Esophagus muscularis mucosa (tissue), 4 donors: ENCODE measurements around the gene SLC25A11. TPM values are rescaled to one million over a fixed set of nuclear protein-coding genes. Genes with fewer than 3 reads are reported as not detected.

Experiments used
- DNase-seq: peaks from one replicate; pipeline ENCODE4 v3.0.0-alpha.2; 2017; ENCODE audit errors: extremely low spot score
- H3K27ac ChIP-seq, 4 donors: fragments of 200-600 bp; sonication (generic); replicated peaks in 1 of 4; 1 replicate in 3 of 4; 2 replicates in 1 of 4; pipeline ENCODE4 v1.5.1; 2016 to 2019; ENCODE audit warnings: mild to moderate bottlenecking in 1 of 4
- H3K27me3 ChIP-seq, 4 donors: fragments of 200-600 bp; sonication (generic); one replicate each; pipeline versions ENCODE4 v1.5.1 to v1.6.0; 2016 to 2019
- H3K36me3 ChIP-seq, 4 donors: fragments of 200-600 bp; sonication (generic); one replicate each; pipeline ENCODE4 v1.5.1; 2016 to 2019
- H3K4me1 ChIP-seq, 4 donors: fragments of 200-600 bp; sonication (generic); one replicate each; pipeline ENCODE4 v1.5.1; 2016 to 2019
- H3K4me3 ChIP-seq, 4 donors: fragments of 200-600 bp; sonication (generic); 1 replicate in 2 of 4; 2 replicates in 2 of 4; pipeline ENCODE4 v1.5.1; 2016 to 2019; ENCODE audit warnings: mild to moderate bottlenecking in 4 of 4, moderate library complexity in 1 of 4
- H3K9me3 ChIP-seq, 4 donors: fragments of 200-600 bp; sonication (generic); 1 replicate in 3 of 4; 2 replicates in 1 of 4; pipeline ENCODE4 v1.5.1; 2016 to 2019
- EP300 ChIP-seq: sonication (generic); formaldehyde crosslinking; IDR thresholded peaks from one replicate; pipeline ENCODE4 v1.6.1; 2017; ENCODE audit warnings: antibody characterized with exemption
- POLR2A ChIP-seq: fragments of 450-650 bp; IDR thresholded peaks from one replicate; pipeline ENCODE4 v1.6.1; 2017; ENCODE audit warnings: antibody characterized with exemption, moderate library complexity, mild to moderate bottlenecking, low read depth
- POLR2AphosphoS5 ChIP-seq, 2 donors: sonication (generic); formaldehyde crosslinking; IDR thresholded peaks; one replicate each; pipeline ENCODE4 v1.6.1; 2017; ENCODE audit warnings: antibody characterized with exemption in 2 of 2
- WGBS: methylation state at CpG from one replicate; pipeline ENCODE4 v1.1.5; 2018; 5-methylcytosine and 5-hydroxymethylcytosine counted together
- intact Hi-C: fragments of 100-400 bp; cut with DNase I; formaldehyde crosslinking; loops from one replicate; pipeline ENCODE4 v1.15.1; 2023
- total RNA-seq, 4 donors: library from RNA; depleted of rRNA; stranded (reverse); fragments of >200 nt; gene quantifications; one replicate each; pipeline versions ENCODE4 v1.1.0 to v1.2.1, GENCODE V29; 2016
- TF ChIP-seq, protein P1 (sequence below), 3 experiments: fragments of 200-600 bp in 2 of 3; fragments of 450-650 bp in 1 of 3; sonication (generic) in 2 of 3; IDR thresholded peaks; one replicate each; pipeline ENCODE4 v1.5.1; 2017 to 2019; ENCODE audit warnings: antibody characterized with exemption in 3 of 3, mild to moderate bottlenecking in 2 of 3, moderate library complexity in 1 of 3

The SLC25A11 gene
- total RNA-seq, 4 donors from 2014 or later, result 38.8 to 73.4 (median 55.5) TPM

DNA sequence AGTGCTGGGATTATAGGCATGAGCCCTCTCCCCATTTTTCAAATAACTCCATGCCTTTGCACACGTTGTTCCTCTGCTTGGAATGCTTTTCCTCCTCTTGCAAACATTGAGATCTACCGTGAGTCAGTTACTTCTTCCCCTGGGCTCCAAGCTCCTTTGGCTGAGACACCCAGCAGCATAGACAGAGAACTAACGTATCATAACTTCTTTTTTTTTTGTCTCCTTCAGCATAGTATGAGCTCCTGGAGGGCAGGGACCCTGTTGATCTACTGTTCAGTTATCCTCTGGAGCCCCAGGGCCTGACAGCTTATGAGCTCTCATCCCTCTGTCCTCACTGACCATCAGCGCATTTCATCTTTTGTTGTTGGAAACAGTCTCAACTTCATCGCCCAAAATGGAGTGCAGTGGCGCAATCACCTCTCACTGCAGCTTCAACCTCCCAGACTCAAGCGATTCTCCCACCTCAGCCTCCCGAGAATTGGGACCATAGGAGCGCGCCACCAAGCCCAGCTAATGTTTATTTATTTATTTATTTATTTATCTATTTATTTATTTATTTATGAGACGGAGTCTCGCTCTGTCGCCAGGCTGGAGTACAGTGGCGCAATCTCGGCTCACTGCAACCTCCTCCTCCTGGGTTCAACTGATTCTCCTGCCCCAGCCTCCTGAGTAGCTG lies 25.6 kb upstream of the SLC25A11 start:
- DNase-seq, result no peak
- TF ChIP-seq POLR2AphosphoS5 (IDR thresholded peaks at IDR 0.05) (no peak), EP300 (no peak), POLR2A (no peak)
- TF ChIP-seq, protein P1, sequence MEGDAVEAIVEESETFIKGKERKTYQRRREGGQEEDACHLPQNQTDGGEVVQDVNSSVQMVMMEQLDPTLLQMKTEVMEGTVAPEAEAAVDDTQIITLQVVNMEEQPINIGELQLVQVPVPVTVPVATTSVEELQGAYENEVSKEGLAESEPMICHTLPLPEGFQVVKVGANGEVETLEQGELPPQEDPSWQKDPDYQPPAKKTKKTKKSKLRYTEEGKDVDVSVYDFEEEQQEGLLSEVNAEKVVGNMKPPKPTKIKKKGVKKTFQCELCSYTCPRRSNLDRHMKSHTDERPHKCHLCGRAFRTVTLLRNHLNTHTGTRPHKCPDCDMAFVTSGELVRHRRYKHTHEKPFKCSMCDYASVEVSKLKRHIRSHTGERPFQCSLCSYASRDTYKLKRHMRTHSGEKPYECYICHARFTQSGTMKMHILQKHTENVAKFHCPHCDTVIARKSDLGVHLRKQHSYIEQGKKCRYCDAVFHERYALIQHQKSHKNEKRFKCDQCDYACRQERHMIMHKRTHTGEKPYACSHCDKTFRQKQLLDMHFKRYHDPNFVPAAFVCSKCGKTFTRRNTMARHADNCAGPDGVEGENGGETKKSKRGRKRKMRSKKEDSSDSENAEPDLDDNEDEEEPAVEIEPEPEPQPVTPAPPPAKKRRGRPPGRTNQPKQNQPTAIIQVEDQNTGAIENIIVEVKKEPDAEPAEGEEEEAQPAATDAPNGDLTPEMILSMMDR (IDR thresholded peaks at IDR 0.05), result no peak
- H3K36me3 ChIP-seq, result peaks cover 0 to 35% (median 19%) of the 10 kb centered on the region in 4 donors
- H3K4me3 ChIP-seq, result peak overlapping the region in 1 of 4 donors; percentile 78
- intact Hi-C loops, result no loop called here
- no peaks in the 10 kb centered on the region for H3K9me3 ChIP-seq
- H3K27ac ChIP-seq, result peak overlapping the region; percentile 91 to 97 (median 95)
- H3K4me1 ChIP-seq, result peaks cover 32 to 49% (median 41%) of the 10 kb centered on the region in 4 donors
- no peaks in the 10 kb centered on the region for H3K27me3 ChIP-seq
- WGBS, result 94% methylated on average over 15 of the region's 15 CpGs

DNA sequence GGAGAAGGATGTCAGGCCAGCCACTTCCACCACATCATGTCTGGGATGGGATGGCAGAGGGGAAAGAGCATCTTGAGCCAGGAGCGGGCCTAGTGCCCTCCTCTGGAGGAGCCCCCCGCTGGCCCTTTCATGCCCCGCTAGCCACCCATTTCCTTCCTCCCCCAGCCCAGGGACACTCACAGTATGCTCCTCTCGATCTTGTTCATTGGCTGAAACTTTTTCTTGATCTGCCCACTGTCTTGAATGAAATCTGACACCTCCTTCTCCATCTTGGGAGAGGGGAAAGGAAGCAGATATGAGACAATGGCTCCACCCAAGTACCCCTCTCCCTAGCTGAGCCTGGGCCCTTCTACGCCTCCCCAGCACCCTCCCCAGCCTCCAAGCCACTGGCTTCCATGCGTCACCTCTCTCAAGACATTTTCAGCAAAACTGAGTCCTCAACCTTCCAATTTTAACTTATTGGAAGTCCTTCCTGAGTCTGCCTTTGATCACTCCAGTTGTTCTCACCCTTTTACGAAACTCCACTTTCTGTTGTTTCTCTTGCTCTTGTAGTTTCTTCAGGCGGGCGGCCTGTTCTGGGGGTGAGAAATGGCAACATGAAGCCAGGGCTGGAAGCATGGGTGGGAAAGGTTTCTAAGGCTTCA lies 20.6 kb upstream of the SLC25A11 start:
- H3K36me3 ChIP-seq, result peaks cover 15 to 45% (median 37%) of the 10 kb centered on the region in 4 donors
- H3K27me3 ChIP-seq, result no peaks in the 10 kb centered on the region
- DNase-seq, result no peak
- WGBS, result 77% methylated on average over 9 of the region's 9 CpGs
- no peaks in the 10 kb centered on the region for H3K9me3 ChIP-seq
- TF ChIP-seq EP300, result no peak
- TF ChIP-seq POLR2AphosphoS5 (IDR thresholded peaks at IDR 0.05), result no peak
- TF ChIP-seq, protein P1 (IDR thresholded peaks at IDR 0.05), result no peak
- TF ChIP-seq POLR2A, result no peak
- peaks cover 2 to 9% (median 4%) of the 10 kb centered on the region in 4 donors for H3K4me1 ChIP-seq
- H3K4me3 ChIP-seq, result no peak overlapping the region
- intact Hi-C loops, result no loop called here
- H3K27ac ChIP-seq, result no peak overlapping the region

DNA sequence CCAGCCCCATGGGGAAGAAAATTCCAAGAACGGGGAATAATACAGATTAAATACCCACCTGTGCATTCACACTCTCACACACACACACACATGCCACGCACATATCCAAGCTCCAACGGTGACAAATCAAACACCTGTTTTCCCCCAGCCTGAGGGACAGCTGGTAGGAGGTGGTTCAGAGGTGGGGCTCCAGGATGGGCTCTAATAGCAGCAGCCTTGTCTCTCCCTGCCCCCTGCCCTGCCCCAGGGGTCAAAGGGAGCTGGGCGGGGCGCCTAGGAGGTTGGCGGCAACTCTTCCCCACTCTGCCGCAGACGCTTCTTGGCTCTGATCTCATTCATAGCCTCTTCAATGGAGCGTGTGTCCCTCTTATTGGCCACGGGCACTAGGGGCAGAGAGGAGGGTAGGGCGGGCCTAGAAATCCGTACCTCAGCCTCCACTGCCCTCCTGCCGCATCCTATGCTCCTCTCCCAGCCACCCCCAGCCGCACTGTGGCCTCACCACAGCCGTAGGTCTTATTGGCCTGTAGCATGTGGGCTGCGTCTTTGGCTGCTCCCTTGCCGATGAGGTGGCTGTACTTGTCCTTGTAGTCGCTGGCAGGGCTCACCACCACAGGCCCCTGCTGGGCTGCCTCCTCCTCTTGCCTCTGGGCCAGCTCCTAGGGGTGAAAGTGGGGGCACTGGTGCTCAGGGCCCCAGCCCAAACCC lies 19.6 kb upstream of the SLC25A11 start:
- TF ChIP-seq POLR2A (no peak), POLR2AphosphoS5 (IDR thresholded peaks at IDR 0.05) (no peak), EP300 (no peak)
- TF ChIP-seq, protein P1 (IDR thresholded peaks at IDR 0.05), result no peak
- 84% methylated on average over 18 of the region's 18 CpGs for WGBS
- Histone ChIP-seq H3K4me3 (no peak overlapping the region), H3K36me3 (peaks cover 15 to 45% (median 37%) of the 10 kb centered on the region in 4 donors), H3K27ac (no peak overlapping the region), H3K4me1 (no peaks in the 10 kb centered on the region), H3K27me3 (no peaks in the 10 kb centered on the region), H3K9me3 (no peaks in the 10 kb centered on the region)
- intact Hi-C loops, result no loop called here
- DNase-seq, result no peak

DNA sequence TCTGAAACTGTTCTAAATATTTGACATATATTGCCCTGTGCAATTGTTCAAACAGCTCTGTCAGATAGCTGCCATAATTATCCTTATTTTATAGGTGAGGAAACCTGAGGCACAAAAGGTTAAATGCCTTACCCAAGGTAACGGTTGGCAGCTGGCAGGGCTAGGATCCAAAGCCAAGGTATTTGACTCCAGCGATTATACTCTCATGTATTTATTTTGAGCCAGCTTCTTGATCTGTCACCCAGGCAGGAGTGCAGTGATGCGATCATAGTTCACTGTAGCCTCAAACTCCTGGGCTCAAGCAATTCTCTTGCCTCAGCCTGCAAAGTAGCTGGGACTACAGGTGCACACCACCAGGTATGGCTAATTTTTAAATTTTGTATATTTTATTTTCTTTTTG lies 18.3 kb upstream of the SLC25A11 start:
- H3K36me3 ChIP-seq, result peaks cover 15 to 45% (median 37%) of the 10 kb centered on the region in 4 donors

More for the DNA sequence above, 18.3 kb upstream of the SLC25A11 start:
- TF ChIP-seq, protein P1 (IDR thresholded peaks at IDR 0.05), result no peak
- no peak for TF ChIP-seq EP300
- TF ChIP-seq POLR2AphosphoS5 (IDR thresholded peaks at IDR 0.05), result no peak
- TF ChIP-seq POLR2A, result no peak
- no peaks in the 10 kb centered on the region for H3K4me1 ChIP-seq
- no peak overlapping the region for H3K27ac ChIP-seq
- H3K27me3 ChIP-seq, result no peaks in the 10 kb centered on the region
- intact Hi-C loops, result no loop called here
- H3K4me3 ChIP-seq, result no peak overlapping the region
- no peaks in the 10 kb centered on the region for H3K9me3 ChIP-seq
- WGBS, result 57% methylated on average over 3 of the region's 3 CpGs
- no peak for DNase-seq
